Activated B cell treated with CpG ODN at 0.5 μM for 24 hours (primary cell): ENCODE measurements around the gene MCRIP2. TPM values are rescaled to one million over a fixed set of nuclear protein-coding genes. Genes with fewer than 3 reads are reported as not detected.

ENCODE experiments used
- ATAC-seq: fragments of 200-7000 bp; cut with Tn5 transposase; one replicate; pipeline ENCODE4 v1.10.0; 2021; ENCODE audit warnings: low read depth, mild to moderate bottlenecking, moderate library complexity
- CTCF ChIA-PET: fragments of 350-600 bp; sonication (Branson Sonifier 250); formaldehyde crosslinking; loops from one replicate; lab custom pipeline; 2021; ENCODE audit warnings: antibody characterized with exemption; lab: Charles Lee
- POLR2A ChIA-PET: fragments of 350-600 bp; sonication (Branson Sonifier 250); formaldehyde crosslinking; loops from one replicate; lab custom pipeline; 2021; ENCODE audit warnings: antibody characterized with exemption; lab: Charles Lee
- DNase-seq: peaks from one replicate; pipeline ENCODE4 v3.0.0; 2022
- H3K27ac Mint-ChIP-seq: one replicate; pipeline ENCODE4 v1.8.0; 2020; ENCODE audit warnings: mixed read lengths
- H3K27me3 Mint-ChIP-seq: one replicate; pipeline ENCODE4 v1.8.0; 2021; ENCODE audit warnings: mixed read lengths
- H3K36me3 Mint-ChIP-seq: one replicate; pipeline ENCODE4 v1.8.0; 2021; ENCODE audit warnings: low read depth, mixed read lengths
- H3K4me1 Mint-ChIP-seq: one replicate; pipeline ENCODE4 v1.8.0; 2021; ENCODE audit warnings: mixed read lengths
- H3K4me3 Mint-ChIP-seq: one replicate; pipeline ENCODE4 v1.8.0; 2020; ENCODE audit warnings: mild to moderate bottlenecking, mixed read lengths
- H3K9me3 Mint-ChIP-seq: one replicate; pipeline ENCODE4 v1.8.0; 2020; ENCODE audit warnings: mixed read lengths
- CTCF ChIP-seq: fragments of 200-600 bp; IDR thresholded peaks from one replicate; pipeline ENCODE4 v1.8.0; 2022; ENCODE audit warnings: antibody characterized with exemption, mild to moderate bottlenecking
- intact Hi-C: fragments of 100-400 bp; cut with micrococcal nuclease; formaldehyde crosslinking; loops from one replicate; pipeline ENCODE4 v1.15.1; 2024
- total RNA-seq: library from RNA; stranded (reverse); gene quantifications from 2 replicates; pipeline ENCODE4 v1.2.3, GENCODE V29; 2022

MCRIP2 gene
- total RNA-seq, 1 donor from 2014 or later = 38.9 TPM

GRCh38 chr16:625977-626765 lies 15.5 kb upstream of the MCRIP2 start:
- CTCF ChIA-PET = no interaction called here
- POLR2A ChIA-PET = no interaction called here
- ATAC-seq = no peak
- no peak overlapping the region for H3K4me3 Mint-ChIP-seq
- intact Hi-C loops = no loop called here
- no peaks in the 10 kb centered on the region for H3K27me3 Mint-ChIP-seq
- TF ChIP-seq CTCF = no peak
- no peaks in the 10 kb centered on the region for H3K9me3 Mint-ChIP-seq
- no peak for DNase-seq
- peaks cover 22% of the 10 kb centered on the region for H3K36me3 Mint-ChIP-seq
- no peaks in the 10 kb centered on the region for H3K4me1 Mint-ChIP-seq
- H3K27ac Mint-ChIP-seq = no peak overlapping the region

- Mint-ChIP-seq H3K27ac (no peak overlapping the region), H3K4me3 (no peak overlapping the region), H3K9me3 (no peaks in the 10 kb centered on the region), H3K36me3 (peaks cover 22% of the 10 kb centered on the region), H3K4me1 (no peaks in the 10 kb centered on the region), H3K27me3 (no peaks in the 10 kb centered on the region)
- DNase-seq (no peak), ATAC-seq (no peak)
- ChIA-PET CTCF (no interaction called here), POLR2A (no interaction called here)
- TF ChIP-seq CTCF = no peak
- intact Hi-C loops = no loop called here
These were observed 14.7 kb upstream of the MCRIP2 start for GRCh38 chr16:626787-627453.

- no peaks in the 10 kb centered on the region for H3K4me1 Mint-ChIP-seq
- TF ChIP-seq CTCF = no peak
- ATAC-seq = no peak
- DNase-seq = no peak
- CTCF ChIA-PET = no interaction called here
- H3K27ac Mint-ChIP-seq = no peak overlapping the region
- intact Hi-C loops = no loop called here
- H3K36me3 Mint-ChIP-seq = peaks cover 22% of the 10 kb centered on the region
- H3K27me3 Mint-ChIP-seq = no peaks in the 10 kb centered on the region
- POLR2A ChIA-PET = no interaction called here
- no peaks in the 10 kb centered on the region for H3K9me3 Mint-ChIP-seq
- no peak overlapping the region for H3K4me3 Mint-ChIP-seq
These were observed 14.0 kb upstream of the MCRIP2 start for GRCh38 chr16:627454-628239.

GRCh38 chr16:628321-629061 lies 13.1 kb upstream of the MCRIP2 start:
- no peaks in the 10 kb centered on the region for H3K27me3 Mint-ChIP-seq
- peaks cover 22% of the 10 kb centered on the region for H3K36me3 Mint-ChIP-seq
- no peak for ATAC-seq

More at GRCh38 chr16:628321-629061, 13.1 kb upstream of the MCRIP2 start:
- ChIA-PET CTCF (no interaction called here), POLR2A (no interaction called here)
- Mint-ChIP-seq H3K4me1 (no peaks in the 10 kb centered on the region), H3K27ac (no peak overlapping the region), H3K9me3 (no peaks in the 10 kb centered on the region), H3K4me3 (no peak overlapping the region)
- DNase-seq = no peak
- TF ChIP-seq CTCF = no peak
- intact Hi-C loops = no loop called here
